Dendritic cell treated with granulocyte-macrophage colony-stimulating factor and Interleukin-4, amounts not matched to agents 40 ng/mL and 50 ng/mL, for 4 days (primary cell): Measurements from ENCODE around the gene DOCK3.

Source experiments
- H3K27ac Mint-ChIP-seq: one replicate; pipeline ENCODE4 v1.8.0; 2022; ENCODE audit warnings: mild to moderate bottlenecking, mixed read lengths
- H3K27me3 Mint-ChIP-seq: one replicate; pipeline ENCODE4 v1.8.0; 2022; ENCODE audit warnings: mild to moderate bottlenecking, mixed read lengths
- H3K36me3 Mint-ChIP-seq: one replicate; pipeline ENCODE4 v1.8.0; 2022; ENCODE audit warnings: low read depth, mixed read lengths
- H3K4me1 Mint-ChIP-seq: one replicate; pipeline ENCODE4 v1.8.0; 2022; ENCODE audit warnings: low read depth, mixed read lengths
- H3K4me3 Mint-ChIP-seq: one replicate; pipeline ENCODE4 v1.8.0; 2022; ENCODE audit warnings: mild to moderate bottlenecking, moderate library complexity, mixed read lengths
- H3K9me3 Mint-ChIP-seq: one replicate; pipeline ENCODE4 v1.8.0; 2022; ENCODE audit warnings: mixed read lengths
- intact Hi-C: fragments of 100-400 bp; cut with micrococcal nuclease; formaldehyde crosslinking; loops from one replicate; pipeline ENCODE4 v1.15.0; 2022

The DOCK3 gene

GRCh38 chr3:50639055-50639494 is 35.7 kb upstream of the DOCK3 start:
- intact Hi-C loops, result no loop called here
- H3K4me1 Mint-ChIP-seq, result peaks cover 66% of the 10 kb centered on the region
- peak overlapping the region; percentile 41 for H3K27ac Mint-ChIP-seq
- no peak overlapping the region for H3K4me3 Mint-ChIP-seq
- no peaks in the 10 kb centered on the region for H3K9me3 Mint-ChIP-seq
- H3K36me3 Mint-ChIP-seq, result peaks cover 97% of the 10 kb centered on the region
- H3K27me3 Mint-ChIP-seq, result no peaks in the 10 kb centered on the region

- H3K4me3 Mint-ChIP-seq, result no peak overlapping the region
- H3K27ac Mint-ChIP-seq, result no peak overlapping the region
- intact Hi-C loops, result no loop called here
- H3K9me3 Mint-ChIP-seq, result no peaks in the 10 kb centered on the region
- H3K36me3 Mint-ChIP-seq, result peaks cover 100% of the 10 kb centered on the region
- H3K27me3 Mint-ChIP-seq, result no peaks in the 10 kb centered on the region
- H3K4me1 Mint-ChIP-seq, result peaks cover 52% of the 10 kb centered on the region
These were observed 32.3 kb upstream of the DOCK3 start for GRCh38 chr3:50642382-50642781.

GRCh38 chr3:50644561-50644960 is 30.2 kb upstream of the DOCK3 start:
- Mint-ChIP-seq H3K9me3 (no peaks in the 10 kb centered on the region), H3K36me3 (peaks cover 100% of the 10 kb centered on the region), H3K27ac (no peak overlapping the region), H3K4me3 (no peak overlapping the region), H3K4me1 (peaks cover 41% of the 10 kb centered on the region), H3K27me3 (no peaks in the 10 kb centered on the region)
- intact Hi-C loops, result no loop called here

GRCh38 chr3:50645378-50645777 is 29.3 kb upstream of the DOCK3 start:
- Mint-ChIP-seq H3K9me3 (no peaks in the 10 kb centered on the region), H3K4me3 (no peak overlapping the region), H3K4me1 (peaks cover 47% of the 10 kb centered on the region), H3K36me3 (peaks cover 100% of the 10 kb centered on the region), H3K27me3 (no peaks in the 10 kb centered on the region), H3K27ac (no peak overlapping the region)
- intact Hi-C loops, result no loop called here

GRCh38 chr3:50648313-50648712 is 26.4 kb upstream of the DOCK3 start:
- Mint-ChIP-seq H3K4me3 (no peak overlapping the region), H3K36me3 (peaks cover 97% of the 10 kb centered on the region), H3K9me3 (no peaks in the 10 kb centered on the region), H3K27me3 (no peaks in the 10 kb centered on the region), H3K4me1 (peaks cover 68% of the 10 kb centered on the region), H3K27ac (no peak overlapping the region)
- intact Hi-C loops, result no loop called here

GRCh38 chr3:50648944-50649343 is 25.8 kb upstream of the DOCK3 start:
- no peak overlapping the region for H3K4me3 Mint-ChIP-seq
- intact Hi-C loops, result no loop called here
- H3K27me3 Mint-ChIP-seq, result no peaks in the 10 kb centered on the region
- H3K9me3 Mint-ChIP-seq, result no peaks in the 10 kb centered on the region
- H3K27ac Mint-ChIP-seq, result no peak overlapping the region
- peaks cover 69% of the 10 kb centered on the region for H3K4me1 Mint-ChIP-seq
- H3K36me3 Mint-ChIP-seq, result peaks cover 91% of the 10 kb centered on the region

- H3K9me3 Mint-ChIP-seq, result no peaks in the 10 kb centered on the region
- intact Hi-C loops, result no loop called here
- no peaks in the 10 kb centered on the region for H3K27me3 Mint-ChIP-seq
- peaks cover 71% of the 10 kb centered on the region for H3K4me1 Mint-ChIP-seq
- no peak overlapping the region for H3K27ac Mint-ChIP-seq
- no peak overlapping the region for H3K4me3 Mint-ChIP-seq
- H3K36me3 Mint-ChIP-seq, result peaks cover 86% of the 10 kb centered on the region
These were observed 25.2 kb upstream of the DOCK3 start for GRCh38 chr3:50649451-50649931.

- no peaks in the 10 kb centered on the region for H3K9me3 Mint-ChIP-seq
- H3K27me3 Mint-ChIP-seq, result no peaks in the 10 kb centered on the region
- no peak overlapping the region for H3K4me3 Mint-ChIP-seq
- intact Hi-C loops, result loop anchor here (5.0 kb wide), 1 partner anchor 33 kb away; the partner anchor contains the start of gene MAPKAPK3
- H3K27ac Mint-ChIP-seq, result no peak overlapping the region
- H3K4me1 Mint-ChIP-seq, result peaks cover 71% of the 10 kb centered on the region
- peaks cover 81% of the 10 kb centered on the region for H3K36me3 Mint-ChIP-seq
These were observed 24.7 kb upstream of the DOCK3 start for GRCh38 chr3:50650018-50650417.

GRCh38 chr3:50651445-50651844 is 23.3 kb upstream of the DOCK3 start:
- Mint-ChIP-seq H3K27me3 (peaks cover 2% of the 10 kb centered on the region), H3K27ac (no peak overlapping the region), H3K4me1 (peaks cover 74% of the 10 kb centered on the region), H3K36me3 (peaks cover 66% of the 10 kb centered on the region), H3K9me3 (no peaks in the 10 kb centered on the region), H3K4me3 (no peak overlapping the region)
- intact Hi-C loops, result loop anchor here (5.0 kb wide), 1 partner anchor 34 kb away; the partner anchor contains the start of gene MAPKAPK3

- Mint-ChIP-seq H3K27me3 (peaks cover 2% of the 10 kb centered on the region), H3K9me3 (no peaks in the 10 kb centered on the region), H3K27ac (no peak overlapping the region), H3K4me3 (no peak overlapping the region), H3K4me1 (peaks cover 69% of the 10 kb centered on the region), H3K36me3 (peaks cover 60% of the 10 kb centered on the region)
- intact Hi-C loops, result loop anchor here (5.0 kb wide), 1 partner anchor 35 kb away; the partner anchor contains the start of gene MAPKAPK3
These were observed 22.7 kb upstream of the DOCK3 start for GRCh38 chr3:50651920-50652529.

- Mint-ChIP-seq H3K4me3 (no peak overlapping the region), H3K9me3 (no peaks in the 10 kb centered on the region), H3K27ac (peak overlapping the region; percentile 42), H3K27me3 (peaks cover 2% of the 10 kb centered on the region), H3K36me3 (peaks cover 54% of the 10 kb centered on the region), H3K4me1 (peaks cover 69% of the 10 kb centered on the region)
- intact Hi-C loops, result loop anchor here (5.0 kb wide), 1 partner anchor 35 kb away; the partner anchor contains the start of gene MAPKAPK3
These were observed 22.0 kb upstream of the DOCK3 start for GRCh38 chr3:50652709-50653108.

GRCh38 chr3:50653937-50654595 is 20.7 kb upstream of the DOCK3 start:
- no peaks in the 10 kb centered on the region for H3K9me3 Mint-ChIP-seq
- H3K4me1 Mint-ChIP-seq, result peaks cover 61% of the 10 kb centered on the region
- peaks cover 40% of the 10 kb centered on the region for H3K36me3 Mint-ChIP-seq
- H3K4me3 Mint-ChIP-seq, result no peak overlapping the region
- H3K27ac Mint-ChIP-seq, result no peak overlapping the region
- H3K27me3 Mint-ChIP-seq, result peaks cover 2% of the 10 kb centered on the region
- intact Hi-C loops, result loop anchor here (5.0 kb wide), 1 partner anchor 37 kb away; the partner anchor contains the start of gene MAPKAPK3

GRCh38 chr3:50655009-50655830 is 19.5 kb upstream of the DOCK3 start:
- no peaks in the 10 kb centered on the region for H3K9me3 Mint-ChIP-seq
- H3K4me3 Mint-ChIP-seq, result no peak overlapping the region
- intact Hi-C loops, result no loop called here
- H3K36me3 Mint-ChIP-seq, result peaks cover 29% of the 10 kb centered on the region
- peaks cover 2% of the 10 kb centered on the region for H3K27me3 Mint-ChIP-seq
- peaks cover 52% of the 10 kb centered on the region for H3K4me1 Mint-ChIP-seq
- H3K27ac Mint-ChIP-seq, result peak overlapping the region; percentile 19
